Measurements from ENCODE around the gene HEXIM2. TPM values are rescaled to one million over a fixed set of nuclear protein-coding genes. Genes with fewer than 3 reads are reported as not detected.

Gene HEXIM2
- total RNA-seq, 1 experiment from 2014 or later = 12.5 TPM

GRCh38 chr17:45138911-45139532 is 22.7 kb upstream of the HEXIM2 start:
- peaks cover 17 to 28% of the 10 kb centered on the region in 2 experiments for H3K4me1 Mint-ChIP-seq
- H2AK5ac ChIP-seq (ENCODE audit: insufficient read length, low read length) = no peak overlapping the region
- no peak overlapping the region for H3K27ac Mint-ChIP-seq
- no peak overlapping the region for H2BK12ac ChIP-seq (ENCODE audit: insufficient read length, low read depth, low read length)
- no peak overlapping the region for H2BK20ac ChIP-seq (ENCODE audit: low read depth, low read length, poor library complexity, severe bottlenecking)
- peaks cover 3 to 6% (median 4%) of the 10 kb centered on the region in 3 experiments; a peak in 5 of 7 replicates for H3K36me3 Mint-ChIP-seq (ENCODE audit: insufficient read depth in 1 of 3, low read depth in 3 of 3)
- H4K8ac ChIP-seq (replicated peaks; ENCODE audit: insufficient read length, low read depth, low read length) = no peak overlapping the region
- H4K20me1 ChIP-seq (ENCODE audit: control insufficient read depth, insufficient read depth, insufficient read length) = no peaks in the 10 kb centered on the region
- H3T11ph ChIP-seq (ENCODE audit: low read length) = no peak overlapping the region
- H3K4me2 ChIP-seq (ENCODE audit: insufficient read depth, insufficient read length, low read length) = no peak overlapping the region
- no CpG with 5 or more reads among the region's 14 CpGs for WGBS (ENCODE audit: extremely low coverage, insufficient read length, low lambda C conversion rate)
- no peak overlapping the region for H3K23ac ChIP-seq (ENCODE audit: insufficient read length, low read depth, low read length)
- DNase-seq = peak; percentile 41
- H3K56ac ChIP-seq (ENCODE audit: insufficient read length, low read depth, low read length) = no peak overlapping the region
- peaks cover 3% of the 10 kb centered on the region; the same call in 1 of the 2 replicates for H3K27me3 Mint-ChIP-seq (ENCODE audit: low read depth)
- no peak overlapping the region for H3K27ac ChIP-seq (ENCODE audit: insufficient read length, low read depth, low read length)
- no peak overlapping the region for H2BK120ac ChIP-seq (ENCODE audit: low read depth, low read length, poor library complexity, severe bottlenecking)
- H2BK15ac ChIP-seq (ENCODE audit: low read depth, low read length) = no peak overlapping the region
- no peak overlapping the region for H4K91ac ChIP-seq (ENCODE audit: insufficient read length, low read depth, low read length)
- no peaks in the 10 kb centered on the region for H3K79me1 ChIP-seq (ENCODE audit: insufficient read depth, low read depth, low read length, poor library complexity, severe bottlenecking)
- H3K4me1 ChIP-seq (ENCODE audit: insufficient read depth, low read length) = no peaks in the 10 kb centered on the region
- H3K9me3 Mint-ChIP-seq = peaks cover 2 to 3% of the 10 kb centered on the region in 2 experiments; a peak in 4 of 5 replicates
- no peak overlapping the region for H3K4me3 Mint-ChIP-seq
- no peak overlapping the region for H2BK5ac ChIP-seq (ENCODE audit: insufficient read length, low read length)
- H3K9ac ChIP-seq (ENCODE audit: extremely low read depth, insufficient read length, low read length) = no peak overlapping the region
- peaks cover 12% of the 10 kb centered on the region for H3K23me2 ChIP-seq (ENCODE audit: insufficient read length, low read depth, low read length, poor library complexity, severe bottlenecking)
- no peaks in the 10 kb centered on the region for H3K27me3 ChIP-seq (ENCODE audit: insufficient read depth, low read length)
- no peak overlapping the region for H3K18ac ChIP-seq (ENCODE audit: insufficient read length, low read depth, low read length)
- H4K5ac ChIP-seq (ENCODE audit: insufficient read length, low read depth, low read length) = no peak overlapping the region
- H2AFZ ChIP-seq (ENCODE audit: low read length) = no peak overlapping the region
- H3K9me3 ChIP-seq (ENCODE audit: control insufficient read depth, low read depth, low read length) = no peaks in the 10 kb centered on the region
- H3K14ac ChIP-seq (ENCODE audit: insufficient read depth, low read length) = no peak overlapping the region
- H3K4ac ChIP-seq (ENCODE audit: low read depth, low read length) = no peak overlapping the region
- TF ChIP-seq CTCF (conservative IDR thresholded peaks at IDR 0.05) = no peak
- H3K79me2 ChIP-seq (ENCODE audit: insufficient read depth, low read length) = no peaks in the 10 kb centered on the region
